Activated CD4-positive, alpha-beta memory T cell treated with anti-CD3 and anti-CD28 coated beads, Interleukin-2, amount 10 ng/mL, durations not matched to agents 7 days and 5 days (primary cell): Measurements from ENCODE around the gene NCKAP1. TPM values are rescaled to one million over a fixed set of nuclear protein-coding genes. Genes with fewer than 3 reads are reported as not detected.

Experiments used
- CTCF ChIA-PET: fragments of 350-600 bp; sonication (Branson Sonifier 250); formaldehyde crosslinking; loops from one replicate; lab custom pipeline; 2021; ENCODE audit warnings: antibody characterized with exemption, inconsistent platforms; lab: Charles Lee
- POLR2A ChIA-PET: fragments of 350-600 bp; sonication (Branson Sonifier 250); formaldehyde crosslinking; loops from one replicate; lab custom pipeline; 2021; ENCODE audit warnings: antibody characterized with exemption; lab: Charles Lee
- DNase-seq: peaks from one replicate; pipeline ENCODE4 v3.0.0-alpha.2; 2020
- H3K27ac Mint-ChIP-seq: one replicate; pipeline ENCODE4 v1.8.0; 2021; ENCODE audit warnings: mild to moderate bottlenecking, mixed read lengths
- H3K27me3 Mint-ChIP-seq: one replicate; pipeline ENCODE4 v1.8.0; 2021; ENCODE audit warnings: mixed read lengths
- H3K36me3 Mint-ChIP-seq: one replicate; pipeline ENCODE4 v1.8.0; 2021; ENCODE audit warnings: low read depth, mixed read lengths
- H3K4me1 Mint-ChIP-seq: one replicate; pipeline ENCODE4 v1.8.0; 2021; ENCODE audit warnings: mixed read lengths
- H3K4me3 Mint-ChIP-seq: one replicate; pipeline ENCODE4 v1.8.0; 2021; ENCODE audit warnings: mild to moderate bottlenecking, mixed read lengths
- H3K9me3 Mint-ChIP-seq: one replicate; pipeline ENCODE4 v1.8.0; 2021; ENCODE audit warnings: mixed read lengths
- total RNA-seq, 2 experiments: library from RNA; stranded (reverse); gene quantifications; one replicate each; pipeline ENCODE4 v1.2.3, GENCODE V29; 2021

NCKAP1 gene
- total RNA-seq, 2 experiments from 2014 or later, result 4.1 to 4.3 TPM

DNA sequence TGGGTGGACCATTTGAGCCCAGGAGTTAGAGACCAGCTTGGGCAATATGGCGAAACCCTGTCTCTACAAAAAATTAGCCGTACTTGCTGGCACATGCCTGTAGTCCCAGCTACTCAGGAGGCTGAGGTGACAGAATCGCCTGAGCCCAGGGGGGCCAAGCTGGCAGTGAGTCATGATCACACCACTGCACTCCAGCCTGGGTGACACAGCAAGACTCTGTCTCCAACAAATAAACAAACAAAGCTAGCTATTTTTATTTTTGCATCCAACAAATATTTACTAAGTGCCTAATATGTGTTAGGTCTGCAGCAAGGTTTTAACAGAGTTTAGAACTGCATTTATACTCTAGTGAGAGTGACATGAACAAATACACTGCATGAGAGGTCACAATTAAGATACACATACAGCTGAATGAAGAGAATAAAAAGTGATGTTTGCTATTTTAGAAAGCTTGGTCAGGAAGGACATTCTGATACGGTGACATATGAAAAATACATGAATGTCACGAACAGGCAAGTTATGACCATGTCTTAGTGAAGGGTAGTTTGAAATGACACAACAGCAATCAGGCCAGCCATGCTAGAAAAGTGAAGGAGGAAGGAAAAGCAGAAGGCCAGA, 88.6 kb downstream of the NCKAP1 start:
- Mint-ChIP-seq H3K27ac (no peak overlapping the region), H3K4me1 (peaks cover 53% of the 10 kb centered on the region)

GRCh38 chr2:182949052-182949451, 89.2 kb downstream of the NCKAP1 start:
- Mint-ChIP-seq H3K36me3 (peaks cover 12% of the 10 kb centered on the region), H3K9me3 (no peaks in the 10 kb centered on the region), H3K27me3 (no peaks in the 10 kb centered on the region), H3K4me3 (no peak overlapping the region), H3K27ac (no peak overlapping the region), H3K4me1 (peaks cover 50% of the 10 kb centered on the region)
- ChIA-PET POLR2A (no interaction called here), CTCF (no interaction called here)
- no peak for DNase-seq

More for the DNA sequence above, 88.6 kb downstream of the NCKAP1 start:
- CTCF ChIA-PET, result no interaction called here
- POLR2A ChIA-PET, result interaction anchor here (1.4 kb wide), 1 partner anchor 234 kb away, joined by 3 read pairs; the partner anchor contains the start of gene DNAJC10
- H3K9me3 Mint-ChIP-seq, result no peaks in the 10 kb centered on the region
- H3K36me3 Mint-ChIP-seq, result peaks cover 12% of the 10 kb centered on the region
- peak; percentile 22 for DNase-seq
- H3K4me3 Mint-ChIP-seq, result no peak overlapping the region
- no peaks in the 10 kb centered on the region for H3K27me3 Mint-ChIP-seq

DNA sequence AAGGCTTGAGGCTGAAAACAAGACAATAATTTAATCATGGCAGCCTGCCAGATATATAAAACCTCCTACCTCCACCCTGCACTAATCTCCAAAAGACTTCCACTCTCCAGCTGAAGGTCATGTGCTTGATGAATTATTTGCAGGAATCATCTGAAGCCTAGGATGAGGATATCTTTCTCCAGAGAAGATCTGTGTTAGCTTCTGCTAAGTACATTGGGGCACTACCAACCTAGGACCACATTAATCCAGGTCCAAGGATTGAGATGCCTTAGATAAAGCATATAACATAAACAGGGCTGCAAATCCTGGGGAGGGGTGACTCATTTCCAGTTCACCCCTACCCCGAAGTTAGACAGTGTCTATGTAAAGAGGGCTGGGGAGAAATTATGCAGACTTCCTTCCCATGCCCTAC, 91.3 kb downstream of the NCKAP1 start:
- no peak for DNase-seq
- peaks cover 38% of the 10 kb centered on the region for H3K4me1 Mint-ChIP-seq
- H3K9me3 Mint-ChIP-seq, result no peaks in the 10 kb centered on the region
- H3K36me3 Mint-ChIP-seq, result peaks cover 6% of the 10 kb centered on the region
- ChIA-PET POLR2A (no interaction called here), CTCF (no interaction called here)
- no peak overlapping the region for H3K4me3 Mint-ChIP-seq
- H3K27me3 Mint-ChIP-seq, result no peaks in the 10 kb centered on the region
- no peak overlapping the region for H3K27ac Mint-ChIP-seq

GRCh38 chr2:182943339-182943738, 94.9 kb downstream of the NCKAP1 start:
- Mint-ChIP-seq H3K36me3 (peaks cover 9% of the 10 kb centered on the region), H3K4me1 (peaks cover 14% of the 10 kb centered on the region), H3K27ac (no peak overlapping the region), H3K27me3 (no peaks in the 10 kb centered on the region), H3K4me3 (no peak overlapping the region), H3K9me3 (no peaks in the 10 kb centered on the region)
- ChIA-PET POLR2A (no interaction called here), CTCF (no interaction called here)
- DNase-seq, result no peak

DNA sequence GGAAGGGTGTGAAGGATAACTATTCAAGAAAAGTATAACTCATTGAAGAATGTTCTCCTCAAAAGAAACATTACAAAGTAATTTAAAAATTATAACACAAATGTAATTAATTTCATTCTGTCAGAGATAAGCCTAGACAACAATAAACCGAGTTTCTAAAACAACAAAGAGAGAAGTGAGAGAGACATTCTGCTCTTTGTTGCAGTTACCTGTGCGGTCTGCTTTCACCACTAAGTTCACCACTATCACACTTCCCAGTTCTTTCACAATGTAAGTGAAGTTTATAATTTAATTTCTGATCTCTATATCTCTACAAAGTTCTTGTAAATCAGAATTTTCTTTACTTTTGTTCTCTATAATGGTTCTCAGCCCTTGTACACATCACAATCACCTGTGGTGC, 95.5 kb downstream of the NCKAP1 start:
- H3K4me1 Mint-ChIP-seq, result peaks cover 13% of the 10 kb centered on the region
- no peak overlapping the region for H3K27ac Mint-ChIP-seq
- ChIA-PET CTCF (interaction anchor here (2.1 kb wide), 1 partner anchor 8 kb away, joined by 9 read pairs; no protein-coding TSS in a partner anchor), POLR2A (no interaction called here)
- H3K36me3 Mint-ChIP-seq, result peaks cover 9% of the 10 kb centered on the region
- no peak overlapping the region for H3K4me3 Mint-ChIP-seq
- H3K9me3 Mint-ChIP-seq, result no peaks in the 10 kb centered on the region
- DNase-seq, result no peak
- no peaks in the 10 kb centered on the region for H3K27me3 Mint-ChIP-seq

- Mint-ChIP-seq H3K4me3 (no peak overlapping the region), H3K9me3 (no peaks in the 10 kb centered on the region)
- CTCF ChIA-PET, result interaction anchor here (2.1 kb wide), 1 partner anchor 9 kb away, joined by 9 read pairs; no protein-coding TSS in a partner anchor
Measured at GRCh38 chr2:182941919-182942318, 96.3 kb downstream of the NCKAP1 start.

DNA sequence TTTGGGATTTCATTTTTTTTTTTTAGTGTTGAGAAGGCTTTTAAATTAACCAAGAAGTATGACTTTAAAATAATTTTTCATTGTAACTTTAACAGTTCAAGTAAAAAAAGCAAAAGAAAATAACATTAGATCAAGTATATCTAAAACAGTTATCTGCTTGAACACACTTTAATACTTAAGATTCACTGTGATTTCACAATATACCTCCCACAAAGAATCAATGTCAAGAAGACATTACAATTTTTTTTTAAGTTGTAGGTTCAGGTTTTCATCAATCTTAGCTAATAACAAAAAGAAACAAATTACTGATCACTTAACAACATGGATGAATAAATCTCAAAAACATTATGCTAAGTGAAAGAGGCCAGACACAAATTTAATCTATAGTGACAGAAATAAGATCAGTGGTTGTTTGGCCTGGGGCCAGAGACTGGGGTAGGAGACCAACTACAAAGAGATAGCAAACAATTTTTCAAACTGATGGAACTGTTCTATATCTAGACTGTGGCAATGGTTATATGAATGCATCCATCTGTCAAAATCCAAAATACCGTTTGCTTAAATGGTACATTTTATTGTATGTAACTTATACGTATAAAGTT, 97.0 kb downstream of the NCKAP1 start:
- Mint-ChIP-seq H3K4me3 (no peak overlapping the region), H3K4me1 (peaks cover 2% of the 10 kb centered on the region), H3K9me3 (no peaks in the 10 kb centered on the region), H3K36me3 (peaks cover 3% of the 10 kb centered on the region), H3K27ac (no peak overlapping the region), H3K27me3 (no peaks in the 10 kb centered on the region)
- ChIA-PET POLR2A (no interaction called here), CTCF (interaction anchor here (2.1 kb wide), 1 partner anchor 10 kb away, joined by 9 read pairs; no protein-coding TSS in a partner anchor)
- no peak for DNase-seq

More at GRCh38 chr2:182941919-182942318, 96.3 kb downstream of the NCKAP1 start:
- Mint-ChIP-seq H3K27ac (no peak overlapping the region), H3K36me3 (peaks cover 8% of the 10 kb centered on the region), H3K27me3 (no peaks in the 10 kb centered on the region), H3K4me1 (peaks cover 9% of the 10 kb centered on the region)
- POLR2A ChIA-PET, result no interaction called here
- no peak for DNase-seq

GRCh38 chr2:182937870-182938269, 100.4 kb downstream of the NCKAP1 start:
- Mint-ChIP-seq H3K36me3 (peaks cover 3% of the 10 kb centered on the region), H3K4me1 (no peaks in the 10 kb centered on the region), H3K4me3 (no peak overlapping the region), H3K27ac (no peak overlapping the region), H3K9me3 (no peaks in the 10 kb centered on the region), H3K27me3 (no peaks in the 10 kb centered on the region)
- CTCF ChIA-PET, result no interaction called here
- DNase-seq, result no peak
- POLR2A ChIA-PET, result no interaction called here

GRCh38 chr2:182933629-182934028, 104.6 kb downstream of the NCKAP1 start:
- ChIA-PET CTCF (interaction anchor here (0.7 kb wide), 1 partner anchor 256 kb away, joined by 4 read pairs; no protein-coding TSS in a partner anchor), POLR2A (no interaction called here)
- H3K27me3 Mint-ChIP-seq, result no peaks in the 10 kb centered on the region
- DNase-seq, result no peak
- H3K27ac Mint-ChIP-seq, result no peak overlapping the region
- H3K36me3 Mint-ChIP-seq, result no peaks in the 10 kb centered on the region
- no peaks in the 10 kb centered on the region for H3K4me1 Mint-ChIP-seq
- H3K9me3 Mint-ChIP-seq, result no peaks in the 10 kb centered on the region
- no peak overlapping the region for H3K4me3 Mint-ChIP-seq

- no peaks in the 10 kb centered on the region for H3K36me3 Mint-ChIP-seq
- CTCF ChIA-PET, result no interaction called here
Measured at GRCh38 chr2:182929972-182930371, 108.3 kb downstream of the NCKAP1 start.

GRCh38 chr2:182924306-182924705, 114.0 kb downstream of the NCKAP1 start:
- no peak for DNase-seq
- Mint-ChIP-seq H3K27me3 (no peaks in the 10 kb centered on the region), H3K27ac (no peak overlapping the region), H3K4me1 (peaks cover 3% of the 10 kb centered on the region), H3K4me3 (no peak overlapping the region), H3K9me3 (no peaks in the 10 kb centered on the region), H3K36me3 (no peaks in the 10 kb centered on the region)
- CTCF ChIA-PET, result no interaction called here
- POLR2A ChIA-PET, result no interaction called here

More at GRCh38 chr2:182929972-182930371, 108.3 kb downstream of the NCKAP1 start:
- no peak overlapping the region for H3K4me3 Mint-ChIP-seq
- no peaks in the 10 kb centered on the region for H3K4me1 Mint-ChIP-seq
- no peaks in the 10 kb centered on the region for H3K9me3 Mint-ChIP-seq
- no peak overlapping the region for H3K27ac Mint-ChIP-seq
- POLR2A ChIA-PET, result no interaction called here
- no peak for DNase-seq
- H3K27me3 Mint-ChIP-seq, result no peaks in the 10 kb centered on the region

DNA sequence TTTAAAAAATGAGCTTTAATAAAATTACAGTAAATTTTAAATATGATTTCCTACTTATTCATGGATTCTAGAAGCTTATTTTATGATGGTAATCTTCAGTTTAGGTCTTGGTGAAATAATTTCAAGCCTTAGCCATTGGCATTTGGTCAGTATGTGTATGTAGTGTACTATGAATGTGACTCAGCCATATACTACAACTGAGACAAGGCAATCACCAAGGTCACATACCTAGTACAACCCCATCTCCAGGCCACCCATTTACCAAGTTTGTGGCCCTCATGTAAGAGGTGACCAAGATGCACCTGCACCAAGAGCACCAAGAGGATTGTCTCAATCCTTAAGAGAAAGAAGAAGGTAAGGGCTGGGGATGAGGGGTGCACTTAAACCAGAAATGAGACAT, 117.0 kb downstream of the NCKAP1 start:
- POLR2A ChIA-PET, result no interaction called here
- Mint-ChIP-seq H3K9me3 (no peaks in the 10 kb centered on the region), H3K27ac (no peak overlapping the region), H3K4me3 (no peak overlapping the region), H3K36me3 (no peaks in the 10 kb centered on the region), H3K27me3 (no peaks in the 10 kb centered on the region), H3K4me1 (peaks cover 3% of the 10 kb centered on the region)
- CTCF ChIA-PET, result no interaction called here
- no peak for DNase-seq

DNA sequence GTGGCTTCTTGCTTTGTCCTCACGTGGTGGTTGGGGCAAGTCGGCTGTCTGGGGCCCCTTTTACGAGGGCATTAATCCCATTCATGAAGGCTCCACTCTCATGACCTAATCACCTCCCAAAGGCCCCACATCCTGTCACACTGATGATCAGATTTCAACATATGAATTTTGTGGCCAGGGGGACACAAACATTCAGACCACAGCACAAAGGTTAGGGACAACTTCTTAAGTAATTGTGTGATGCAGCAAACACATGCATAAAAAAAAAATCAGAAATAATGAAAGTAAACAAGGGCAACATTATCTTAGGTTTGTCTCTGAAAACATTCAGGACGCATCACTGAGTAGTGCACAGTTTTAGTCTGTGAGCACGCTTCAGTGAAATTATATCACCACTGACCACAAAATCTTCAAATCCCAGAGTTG, 117.6 kb downstream of the NCKAP1 start:
- no peak overlapping the region for H3K27ac Mint-ChIP-seq
- no peak overlapping the region for H3K4me3 Mint-ChIP-seq
- ChIA-PET CTCF (no interaction called here), POLR2A (no interaction called here)
- no peak for DNase-seq
- H3K9me3 Mint-ChIP-seq, result no peaks in the 10 kb centered on the region
- H3K36me3 Mint-ChIP-seq, result no peaks in the 10 kb centered on the region
- H3K27me3 Mint-ChIP-seq, result no peaks in the 10 kb centered on the region
- H3K4me1 Mint-ChIP-seq, result peaks cover 3% of the 10 kb centered on the region
